T-helper 2 cell (primary cell): ENCODE results near the gene PTCD2.

Source experiments
- DNase-seq, 5 experiments: peaks; one replicate each; pipeline versions ENCODE4 v3.0.0 to v3.0.0-alpha.2; 2012 to 2022

The PTCD2 gene

GRCh38 chr5:72351376-72351775, 31.2 kb downstream of the PTCD2 start:
- DNase-seq, result no peak

- no peak for DNase-seq
These were observed 32.4 kb downstream of the PTCD2 start for GRCh38 chr5:72352616-72353015.

GRCh38 chr5:72353046-72353445, 32.9 kb downstream of the PTCD2 start:
- no peak for DNase-seq

- no peak for DNase-seq
These were observed 35.6 kb downstream of the PTCD2 start for GRCh38 chr5:72355706-72356299.

GRCh38 chr5:72356361-72356760, 36.2 kb downstream of the PTCD2 start:
- no peak for DNase-seq

GRCh38 chr5:72358925-72359324, 38.8 kb downstream of the PTCD2 start:
- no peak for DNase-seq

- no peak for DNase-seq
These were observed 39.7 kb downstream of the PTCD2 start for GRCh38 chr5:72359886-72360285.

- no peak for DNase-seq
These were observed 43.1 kb downstream of the PTCD2 start for GRCh38 chr5:72363166-72363802.

- DNase-seq, result no peak
These were observed 44.0 kb downstream of the PTCD2 start for GRCh38 chr5:72364171-72364570.

- DNase-seq, result no peak
These were observed 44.8 kb downstream of the PTCD2 start for GRCh38 chr5:72364951-72365350.

GRCh38 chr5:72366324-72366976, 46.3 kb downstream of the PTCD2 start:
- peak in 1 of 5 experiments; percentile 64 for DNase-seq

GRCh38 chr5:72368271-72368670, 48.1 kb downstream of the PTCD2 start:
- DNase-seq, result no peak

- DNase-seq, result no peak
These were observed 49.1 kb downstream of the PTCD2 start for GRCh38 chr5:72369301-72369700.

GRCh38 chr5:72369711-72370110, 49.5 kb downstream of the PTCD2 start:
- no peak for DNase-seq

GRCh38 chr5:72372331-72372730, 52.2 kb downstream of the PTCD2 start:
- DNase-seq, result no peak

- no peak for DNase-seq
These were observed 52.8 kb downstream of the PTCD2 start for GRCh38 chr5:72372923-72373322.

- no peak for DNase-seq
These were observed 54.7 kb downstream of the PTCD2 start for GRCh38 chr5:72374844-72375243.

- no peak for DNase-seq
These were observed 56.2 kb downstream of the PTCD2 start for GRCh38 chr5:72376381-72376780.

GRCh38 chr5:72377910-72378638, 57.9 kb downstream of the PTCD2 start:
- DNase-seq, result no peak

- DNase-seq, result no peak
These were observed 58.6 kb downstream of the PTCD2 start for GRCh38 chr5:72378639-72379289.

- no peak for DNase-seq
These were observed 59.8 kb downstream of the PTCD2 start for GRCh38 chr5:72379936-72380335.

GRCh38 chr5:72380492-72381274, 60.5 kb downstream of the PTCD2 start:
- DNase-seq, result no peak
